Parathyroid adenoma (tissue), 2 donors: Measurements from ENCODE around the gene CDK8.
"Not testable (repeated sequence)": the region's sequence is repeated elsewhere in the genome, so short reads cannot be mapped to it uniquely, and the experiment has no call there.

Source experiments
- H2AFZ ChIP-seq: fragments of 300-600 bp; sonication (generic); one replicate; pipeline ENCODE4 v1.7.0; 2017; ENCODE audit warnings: antibody characterized with exemption, mild to moderate bottlenecking
- H3K27ac ChIP-seq: fragments of 300-600 bp; sonication (generic); one replicate; pipeline ENCODE4 v1.7.0; 2017
- H3K27me3 ChIP-seq: fragments of 300-600 bp; sonication (generic); one replicate; pipeline ENCODE4 v1.7.0; 2017; ENCODE audit warnings: low read length; ENCODE audit not compliant: control insufficient read depth, insufficient read depth
- H3K36me3 ChIP-seq: fragments of 300-600 bp; sonication (generic); one replicate; pipeline ENCODE4 v1.7.0; 2017; ENCODE audit warnings: low read length; ENCODE audit not compliant: control insufficient read depth, insufficient read depth
- H3K4me1 ChIP-seq: fragments of 300-600 bp; sonication (generic); one replicate; pipeline ENCODE4 v1.7.0; 2017; ENCODE audit warnings: control low read depth
- H3K4me2 ChIP-seq: fragments of 300-600 bp; sonication (generic); one replicate; pipeline ENCODE4 v1.7.0; 2017; ENCODE audit warnings: low read length
- H3K4me3 ChIP-seq: fragments of 300-600 bp; sonication (generic); one replicate; pipeline ENCODE4 v1.7.0; 2017; ENCODE audit warnings: low read depth, low read length
- H3K79me2 ChIP-seq: fragments of 300-600 bp; sonication (generic); one replicate; pipeline ENCODE4 v1.7.0; 2017; ENCODE audit warnings: control low read depth
- H3K9ac ChIP-seq: fragments of 300-600 bp; sonication (generic); one replicate; pipeline ENCODE4 v1.7.0; 2017; ENCODE audit warnings: mild to moderate bottlenecking
- H3K9me3 ChIP-seq: fragments of 300-600 bp; sonication (generic); one replicate; pipeline ENCODE4 v1.7.0; 2017; ENCODE audit warnings: low read length; ENCODE audit not compliant: control insufficient read depth
- CTCF ChIP-seq: fragments of 300-600 bp; sonication (generic); IDR thresholded peaks from one replicate; pipeline ENCODE4 v1.7.0; 2017; ENCODE audit warnings: antibody characterized with exemption, mild to moderate bottlenecking
- donor health status: primary hyperparathyroidism.

Gene CDK8

GRCh38 chr13:26247608-26248007, 6.3 kb upstream of the CDK8 start:
- Histone ChIP-seq H3K4me3 (no peak overlapping the region), H3K36me3 (no peaks in the 10 kb centered on the region), H3K27ac (peak overlapping the region; percentile 19), H3K79me2 (no peaks in the 10 kb centered on the region), H2AFZ (peak overlapping the region; percentile 56), H3K27me3 (no peaks in the 10 kb centered on the region), H3K9ac (no peak overlapping the region), H3K4me1 (peaks cover 8% of the 10 kb centered on the region), H3K4me2 (no peak overlapping the region), H3K9me3 (no peaks in the 10 kb centered on the region)
- TF ChIP-seq CTCF = no peak

DNA sequence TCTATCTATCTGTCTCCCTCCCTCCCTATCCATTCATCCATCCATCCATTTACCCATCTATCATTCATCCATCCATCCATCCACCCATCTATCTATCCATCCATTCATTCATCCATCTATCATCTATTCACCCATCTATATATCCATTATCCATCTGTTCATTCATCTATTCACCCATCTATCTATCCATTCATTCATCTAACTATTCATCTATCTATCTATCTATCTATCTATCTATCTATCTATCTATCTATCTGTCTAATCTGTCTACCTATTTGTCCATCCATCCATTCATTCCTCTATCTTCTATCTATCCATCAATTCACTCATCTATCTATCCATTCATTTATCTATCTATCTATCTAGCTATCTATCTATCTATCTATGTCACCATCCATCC, 4.4 kb upstream of the CDK8 start:
- H3K9ac ChIP-seq = no peak overlapping the region
- no peak for TF ChIP-seq CTCF
- no peak overlapping the region for H3K4me3 ChIP-seq
- no peak overlapping the region for H3K4me2 ChIP-seq
- no peaks in the 10 kb centered on the region for H3K9me3 ChIP-seq
- H3K79me2 ChIP-seq = no peaks in the 10 kb centered on the region
- H3K27me3 ChIP-seq = no peaks in the 10 kb centered on the region
- no peaks in the 10 kb centered on the region for H3K36me3 ChIP-seq
- peaks cover 8% of the 10 kb centered on the region for H3K4me1 ChIP-seq
- H2AFZ ChIP-seq = no peak overlapping the region
- H3K27ac ChIP-seq = no peak overlapping the region

GRCh38 chr13:26252006-26252405, 1.9 kb upstream of the CDK8 start:
- H2AFZ ChIP-seq, H3K4me2 ChIP-seq, H3K27me3 ChIP-seq, H3K36me3 ChIP-seq, H3K4me1 ChIP-seq, H3K4me3 ChIP-seq, H3K9ac ChIP-seq, H3K9me3 ChIP-seq, H3K27ac ChIP-seq, H3K79me2 ChIP-seq: not testable (repeated sequence)

DNA sequence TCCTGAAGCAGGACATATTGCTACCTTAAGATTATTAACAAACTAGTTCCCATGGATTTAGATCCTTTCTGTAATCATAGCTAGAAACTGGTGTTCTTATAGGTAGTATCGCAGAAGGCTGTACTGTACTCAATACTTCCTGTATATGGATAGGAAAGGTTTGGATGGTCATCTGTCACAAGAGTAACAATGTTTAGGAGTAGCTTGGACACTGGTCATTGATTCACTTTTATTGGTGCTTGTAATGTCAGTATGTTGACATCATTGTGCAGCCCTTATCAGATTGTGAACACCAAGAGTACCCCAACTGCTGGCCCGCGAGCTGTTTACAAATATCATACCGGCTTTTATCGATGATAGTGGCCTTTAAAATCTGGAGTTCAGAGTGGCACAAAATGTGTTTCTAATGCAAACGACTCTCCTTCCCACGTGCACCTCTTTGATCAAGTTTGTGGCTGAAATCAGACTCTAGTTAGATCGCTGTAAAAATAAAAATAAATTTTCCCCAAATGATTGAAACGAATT, 605 bp upstream of the CDK8 start:
- H3K4me2 ChIP-seq = peak overlapping the region; percentile 76
- no peak overlapping the region for H3K9ac ChIP-seq
- no peaks in the 10 kb centered on the region for H3K27me3 ChIP-seq
- peak overlapping the region; percentile 92 for H3K27ac ChIP-seq
- no peaks in the 10 kb centered on the region for H3K9me3 ChIP-seq
- peak overlapping the region; percentile 77 for H3K4me3 ChIP-seq
- H2AFZ ChIP-seq = peak overlapping the region; percentile 83
- H3K79me2 ChIP-seq = peaks cover 1% of the 10 kb centered on the region
- H3K36me3 ChIP-seq = no peaks in the 10 kb centered on the region
- no peaks in the 10 kb centered on the region for H3K4me1 ChIP-seq
- TF ChIP-seq CTCF = no peak

DNA sequence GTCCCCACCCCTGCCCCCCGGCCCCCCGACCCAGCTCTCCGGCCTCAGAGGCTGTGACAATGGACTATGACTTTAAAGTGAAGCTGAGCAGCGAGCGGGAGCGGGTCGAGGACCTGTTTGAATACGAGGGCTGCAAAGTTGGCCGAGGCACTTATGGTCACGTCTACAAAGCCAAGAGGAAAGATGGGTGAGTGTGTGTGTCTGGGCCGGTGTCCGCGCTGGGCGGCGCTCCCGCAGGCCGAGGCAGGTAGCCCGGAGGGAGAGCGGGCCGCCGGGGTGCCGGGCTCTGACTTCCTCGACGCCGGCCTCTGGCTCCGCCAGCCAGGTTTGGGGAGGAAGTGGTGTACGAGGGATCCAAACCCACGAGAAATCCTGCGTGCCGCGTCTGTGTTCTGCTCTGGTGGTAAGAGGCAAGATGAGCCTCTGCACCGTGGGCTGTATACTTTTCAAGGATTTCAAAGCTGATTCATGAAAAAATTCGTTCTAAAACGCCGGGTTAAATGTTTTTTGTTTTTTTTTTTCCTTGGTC, 718 bp downstream of the CDK8 start:
- Histone ChIP-seq H3K9me3 (no peaks in the 10 kb centered on the region), H3K79me2 (peaks cover 7% of the 10 kb centered on the region), H2AFZ (peak overlapping the region; percentile 83), H3K27me3 (no peaks in the 10 kb centered on the region), H3K4me3 (peak overlapping the region; percentile 77), H3K4me1 (no peaks in the 10 kb centered on the region), H3K36me3 (no peaks in the 10 kb centered on the region), H3K27ac (peak overlapping the region; percentile 92), H3K9ac (no peak overlapping the region), H3K4me2 (peak overlapping the region; percentile 76)
- no peak for TF ChIP-seq CTCF
